Mesodermal cell (in vitro differentiated cells): ENCODE data around the gene STOX1.
"Not testable (repeated sequence)": the region's sequence is repeated elsewhere in the genome, so short reads cannot be mapped to it uniquely, and the experiment has no call there.

Experiments used
- H3K27ac ChIP-seq: 2 replicates; pipeline ENCODE4 v1.7.0; 2013; ENCODE audit warnings: mild to moderate bottlenecking, low read depth, low read length, moderate library complexity; ENCODE audit not compliant: severe bottlenecking
- H3K36me3 ChIP-seq: 2 replicates; pipeline ENCODE4 v1.7.1; 2013; ENCODE audit warnings: mild to moderate bottlenecking, low read length, moderate library complexity; ENCODE audit not compliant: control insufficient read depth, insufficient read depth
- H3K4me1 ChIP-seq: one replicate; pipeline ENCODE4 v1.7.1; 2013; ENCODE audit warnings: mild to moderate bottlenecking, low read length; ENCODE audit not compliant: insufficient read depth, control insufficient read depth, poor library complexity, severe bottlenecking
- H3K4me3 ChIP-seq: 2 replicates; pipeline ENCODE4 v1.7.0; 2013; ENCODE audit warnings: low read length, control low read depth, mild to moderate bottlenecking; ENCODE audit not compliant: insufficient read depth, poor library complexity, severe bottlenecking; ENCODE audit errors: extremely low read depth
- H3K9me3 ChIP-seq: 2 replicates; pipeline ENCODE4 v1.7.1; 2013; ENCODE audit warnings: mild to moderate bottlenecking, low read length, moderate library complexity; ENCODE audit not compliant: control insufficient read depth
- WGBS, 2 experiments: methylation state at CpG; one replicate each; pipeline ENCODE4 v1.1.5; 2013; ENCODE audit warnings: missing lambda C conversion rate in 2 of 2; ENCODE audit not compliant: insufficient coverage in 2 of 2; 5-methylcytosine and 5-hydroxymethylcytosine counted together

Gene STOX1

GRCh38 chr10:68829952-68830351 is 2.6 kb downstream of the STOX1 start:
- H3K36me3 ChIP-seq: no peaks in the 10 kb centered on the region
- H3K9me3 ChIP-seq: no peaks in the 10 kb centered on the region
- H3K27ac ChIP-seq: no peak overlapping the region
- 92 to 94% methylated on average over 3 to 4 of the region's 6 CpGs for WGBS, 2 experiments
- H3K4me1 ChIP-seq: no peaks in the 10 kb centered on the region
- no peak overlapping the region for H3K4me3 ChIP-seq

- Histone ChIP-seq H3K27ac (no peak overlapping the region), H3K36me3 (no peaks in the 10 kb centered on the region), H3K4me3 (no peak overlapping the region), H3K9me3 (no peaks in the 10 kb centered on the region), H3K4me1 (no peaks in the 10 kb centered on the region)
- WGBS, 2 experiments: 81 to 82% methylated on average over 3 to 5 of the region's 5 CpGs
Measured at GRCh38 chr10:68831961-68832455, 4.7 kb downstream of the STOX1 start.

- Histone ChIP-seq H3K9me3 (no peaks in the 10 kb centered on the region), H3K4me1 (no peaks in the 10 kb centered on the region), H3K27ac (no peak overlapping the region), H3K36me3 (no peaks in the 10 kb centered on the region), H3K4me3 (no peak overlapping the region)
- WGBS, 2 experiments: 89 to 93% methylated on average over 4 of the region's 4 CpGs
Measured at GRCh38 chr10:68832601-68833000, 5.3 kb downstream of the STOX1 start.

GRCh38 chr10:68837626-68838322 is 10.4 kb downstream of the STOX1 start:
- 91 to 98% methylated on average over 6 to 7 of the region's 8 CpGs for WGBS, 2 experiments

GRCh38 chr10:68840650-68841049 is 13.3 kb downstream of the STOX1 start:
- H3K4me3 ChIP-seq, H3K27ac ChIP-seq: not testable (repeated sequence)
- WGBS, 2 experiments: 89 to 94% methylated on average over 7 of the region's 9 CpGs

More at GRCh38 chr10:68837626-68838322, 10.4 kb downstream of the STOX1 start:
- H3K9me3 ChIP-seq: no peaks in the 10 kb centered on the region
- H3K4me3 ChIP-seq: no peak overlapping the region
- no peak overlapping the region for H3K27ac ChIP-seq
- H3K4me1 ChIP-seq: no peaks in the 10 kb centered on the region
- no peaks in the 10 kb centered on the region for H3K36me3 ChIP-seq

GRCh38 chr10:68848281-68848680 is 20.9 kb downstream of the STOX1 start:
- whole genome bisulfite sequencing, 2 experiments: no CpG with 5 or more reads among the region's 2 CpGs
- H3K4me1 ChIP-seq: no peaks in the 10 kb centered on the region
- H3K9me3 ChIP-seq: no peaks in the 10 kb centered on the region
- H3K4me3 ChIP-seq: no peak overlapping the region
- H3K36me3 ChIP-seq: no peaks in the 10 kb centered on the region
- H3K27ac ChIP-seq: no peak overlapping the region

More at GRCh38 chr10:68840650-68841049, 13.3 kb downstream of the STOX1 start:
- H3K36me3 ChIP-seq, H3K9me3 ChIP-seq, H3K4me1 ChIP-seq: not testable (repeated sequence)

- no peaks in the 10 kb centered on the region for H3K9me3 ChIP-seq
- no peaks in the 10 kb centered on the region for H3K4me1 ChIP-seq
- no peaks in the 10 kb centered on the region for H3K36me3 ChIP-seq
- no peak overlapping the region for H3K27ac ChIP-seq
- H3K4me3 ChIP-seq: no peak overlapping the region
- WGBS, 2 experiments: 82 to 86% methylated on average over 4 of the region's 4 CpGs
Measured at GRCh38 chr10:68848806-68849205, 21.5 kb downstream of the STOX1 start.

- Histone ChIP-seq H3K27ac (no peak overlapping the region), H3K4me1 (no peaks in the 10 kb centered on the region), H3K9me3 (peaks cover 16% of the 10 kb centered on the region), H3K36me3 (no peaks in the 10 kb centered on the region), H3K4me3 (no peak overlapping the region)
- 70 to 81% methylated on average over 3 to 4 of the region's 6 CpGs for WGBS, 2 experiments
Measured at GRCh38 chr10:68856352-68856751, 29.0 kb downstream of the STOX1 start.

GRCh38 chr10:68857005-68857404 is 29.7 kb downstream of the STOX1 start:
- Histone ChIP-seq H3K9me3 (peaks cover 23% of the 10 kb centered on the region), H3K4me1 (no peaks in the 10 kb centered on the region), H3K27ac (no peak overlapping the region), H3K36me3 (no peaks in the 10 kb centered on the region), H3K4me3 (no peak overlapping the region)
- 83 to 100% methylated on average over 1 of the region's 2 CpGs for WGBS, 2 experiments

- Histone ChIP-seq H3K9me3 (peaks cover 26% of the 10 kb centered on the region), H3K4me1 (no peaks in the 10 kb centered on the region), H3K4me3 (no peak overlapping the region), H3K27ac (no peak overlapping the region), H3K36me3 (no peaks in the 10 kb centered on the region)
- WGBS, 2 experiments: 93% methylated on average over 2 of the region's 5 CpGs; no CpG with 5 or more reads in 1 of the 2 experiments
Measured at GRCh38 chr10:68861253-68861652, 33.9 kb downstream of the STOX1 start.

- H3K27ac ChIP-seq: no peak overlapping the region
- H3K4me3 ChIP-seq: no peak overlapping the region
- H3K36me3 ChIP-seq: no peaks in the 10 kb centered on the region
- H3K9me3 ChIP-seq: peaks cover 37% of the 10 kb centered on the region
- H3K4me1 ChIP-seq: no peaks in the 10 kb centered on the region
- WGBS, 2 experiments: 100% methylated on average over 1 of the region's 1 CpG; no CpG with 5 or more reads in 1 of the 2 experiments
Measured at GRCh38 chr10:68864611-68865010, 37.3 kb downstream of the STOX1 start.
